CD14-positive monocyte (primary cell): ENCODE measurements around the gene KIDINS220. TPM values are rescaled to one million over a fixed set of nuclear protein-coding genes. Genes with fewer than 3 reads are reported as not detected.

Experiments used
- DNase-seq, 3 donors: peaks; one replicate each; pipeline ENCODE4 v3.0.0-alpha.2; 2011 to 2022
- H2AFZ ChIP-seq: 2 replicates; pipeline ENCODE4 v1.6.0; 2012; ENCODE audit warnings: mild to moderate bottlenecking, low read depth, low read length, inconsistent platforms; ENCODE audit not compliant: insufficient read depth, poor library complexity, severe bottlenecking
- H3K27ac ChIP-seq, 2 donors: 1 replicate in 1 of 2; 2 replicates in 1 of 2; pipeline ENCODE4 v1.5.1; 2012 to 2013; ENCODE audit warnings: low read length in 2 of 2, control low read depth in 1 of 2, inconsistent platforms in 1 of 2, low read depth in 1 of 2, mild to moderate bottlenecking in 1 of 2
- H3K27me3 ChIP-seq, 2 donors: one replicate each; pipeline versions ENCODE4 v1.6.0 to v1.6.1; 2011 to 2013; ENCODE audit warnings: low read length in 2 of 2; ENCODE audit not compliant: control insufficient read depth in 2 of 2, insufficient read depth in 2 of 2
- H3K36me3 ChIP-seq, 2 donors: replicated peaks in 1 of 2; 1 replicate in 1 of 2; 2 replicates in 1 of 2; pipeline versions ENCODE4 v1.5.1 to v1.6.1; 2012 to 2013; ENCODE audit warnings: low read length in 2 of 2, control low read depth in 1 of 2, inconsistent platforms in 1 of 2, mild to moderate bottlenecking in 1 of 2; ENCODE audit not compliant: insufficient read depth in 2 of 2, control insufficient read depth in 1 of 2
- H3K4me1 ChIP-seq, 2 donors: 1 replicate in 1 of 2; 2 replicates in 1 of 2; pipeline versions ENCODE4 v1.5.1 to v1.6.1; 2012 to 2013; ENCODE audit warnings: low read length in 2 of 2, control low read depth in 1 of 2, inconsistent platforms in 1 of 2, mild to moderate bottlenecking in 1 of 2, moderate library complexity in 1 of 2; ENCODE audit not compliant: insufficient read depth in 2 of 2, control insufficient read depth in 1 of 2
- H3K4me2 ChIP-seq: replicated peaks from 2 replicates; pipeline ENCODE3; 2012; ENCODE audit warnings: low read length, moderate library complexity, mild to moderate bottlenecking; ENCODE audit not compliant: poor library complexity, severe bottlenecking; ENCODE audit errors: extremely low read depth
- H3K4me3 ChIP-seq, 3 experiments: fragments of 200-600 bp in 1 of 3; sonication (generic) in 1 of 3; replicated peaks in 1 of 3; 1 replicate in 2 of 3; 2 replicates in 1 of 3; pipeline ENCODE4 v1.5.1; 2011 to 2013; ENCODE audit warnings: low read length in 3 of 3, mild to moderate bottlenecking in 3 of 3, control low read depth in 2 of 3, low read depth in 2 of 3, inconsistent platforms in 1 of 3, moderate library complexity in 1 of 3
- H3K79me2 ChIP-seq: 2 replicates; pipeline ENCODE4 v1.6.0; 2012; ENCODE audit warnings: mild to moderate bottlenecking, control low read depth, inconsistent platforms, low read length, moderate library complexity; ENCODE audit not compliant: insufficient read depth
- H3K9ac ChIP-seq: 2 replicates; pipeline ENCODE4 v1.6.0; 2017; ENCODE audit warnings: low read length, mild to moderate bottlenecking; ENCODE audit not compliant: insufficient read depth, poor library complexity, severe bottlenecking
- H3K9me3 ChIP-seq, 2 donors: replicated peaks in 1 of 2; 1 replicate in 1 of 2; 2 replicates in 1 of 2; pipeline versions ENCODE4 v1.5.1 to v1.6.1; 2012 to 2013; ENCODE audit warnings: low read length in 2 of 2, control low read depth in 1 of 2; ENCODE audit not compliant: control insufficient read depth in 1 of 2, insufficient read depth in 1 of 2
- H4K20me1 ChIP-seq: 2 replicates; pipeline ENCODE4 v1.6.0; 2012; ENCODE audit warnings: mild to moderate bottlenecking, low read length, control low read depth, moderate library complexity; ENCODE audit not compliant: insufficient read depth
- H3K27ac Mint-ChIP-seq, 7 donors: one replicate each; pipeline ENCODE4 v1.8.0; 2020; ENCODE audit warnings: mild to moderate bottlenecking in 7 of 7, mixed read lengths in 7 of 7, moderate library complexity in 6 of 7, inconsistent platforms in 2 of 7
- H3K27me3 Mint-ChIP-seq, 3 donors: one replicate each; pipeline ENCODE4 v1.8.0; 2021 to 2022; ENCODE audit warnings: low read depth in 3 of 3, mild to moderate bottlenecking in 3 of 3, mixed read lengths in 3 of 3, moderate library complexity in 3 of 3, inconsistent platforms in 1 of 3
- H3K36me3 Mint-ChIP-seq, 2 donors: one replicate each; pipeline ENCODE4 v1.8.0; 2020; ENCODE audit warnings: mixed read lengths in 2 of 2, inconsistent platforms in 1 of 2, mild to moderate bottlenecking in 1 of 2
- H3K4me1 Mint-ChIP-seq: one replicate; pipeline ENCODE4 v1.8.0; 2020; ENCODE audit warnings: mild to moderate bottlenecking, mixed read lengths
- H3K4me3 Mint-ChIP-seq, 2 donors: one replicate each; pipeline ENCODE4 v1.8.0; 2020; ENCODE audit warnings: mild to moderate bottlenecking in 2 of 2, mixed read lengths in 2 of 2, moderate library complexity in 1 of 2
- H3K9me3 Mint-ChIP-seq, 7 donors: one replicate each; pipeline ENCODE4 v1.8.0; 2020 to 2022; ENCODE audit warnings: mixed read lengths in 7 of 7, mild to moderate bottlenecking in 6 of 7, moderate library complexity in 6 of 7, inconsistent platforms in 2 of 7
- CTCF ChIP-seq: fragments of 200-600 bp; IDR thresholded peaks from one replicate; pipeline ENCODE4 v1.8.0; 2022; ENCODE audit warnings: antibody characterized with exemption, mild to moderate bottlenecking
- WGBS: methylation state at CpG from one replicate; pipeline ENCODE4 v1.1.5; 2013; ENCODE audit warnings: missing lambda C conversion rate; ENCODE audit not compliant: insufficient coverage; 5-methylcytosine and 5-hydroxymethylcytosine counted together
- intact Hi-C, 2 donors: fragments of 100-400 bp; cut with micrococcal nuclease; formaldehyde crosslinking; loops; one replicate each; pipeline versions ENCODE4 v1.15.0 to v1.15.1; 2023
- polyA plus RNA-seq, 3 donors: library from polyadenylated mRNA; depleted of rRNA in 1 of 3; unstranded in 2 of 3; stranded (reverse) in 1 of 3; fragments of 300-500 nt in 2 of 3; fragments of >200 nt in 1 of 3; fragmentation: Illumina TruSeq in 2 of 3; gene quantifications; 1 replicate in 2 of 3; 2 replicates in 1 of 3; pipeline ENCODE4 v1.2.3, GENCODE V29; 2012 to 2021

Gene KIDINS220
- polyA plus RNA-seq, 3 donors: 12.1 to 26.7 (median 26.3) TPM

- Histone ChIP-seq H3K4me1 (peaks cover 38 to 49% of the 10 kb centered on the region in 2 donors), H3K79me2 (peaks cover 36% of the 10 kb centered on the region), H4K20me1 (peaks cover 29% of the 10 kb centered on the region), H3K36me3 (no peaks in the 10 kb centered on the region), H3K27ac (peak within 1 kb of the TSS; percentile 85 to 89), H3K9ac (peak within 1 kb of the TSS; percentile 89), H3K9me3 (no peaks in the 10 kb centered on the region), H3K4me2 (peak within 1 kb of the TSS; percentile 93), H3K27me3 (peaks cover 11 to 26% of the 10 kb centered on the region in 2 donors), H2AFZ (peak within 1 kb of the TSS; percentile 66), H3K4me3 (peak within 1 kb of the TSS; percentile 93 to 96 (median 95))
- Mint-ChIP-seq H3K27ac (peak within 1 kb of the TSS; percentile 93 to 98 (median 97)), H3K36me3 (peaks cover 12 to 26% of the 10 kb centered on the region in 2 donors), H3K4me3 (peak within 1 kb of the TSS; percentile 98 to 99), H3K4me1 (peaks cover 38% of the 10 kb centered on the region), H3K9me3 (peaks cover 0 to 17% (median 8%) of the 10 kb centered on the region in 7 donors), H3K27me3 (peaks cover 21 to 34% (median 22%) of the 10 kb centered on the region in 3 donors)
- intact Hi-C loops: loop anchor here (5.0 to 10.0 kb wide), 9 partner anchors 100 to 1587 kb away; no protein-coding TSS in a partner anchor
- DNase-seq: peak; percentile 99
- no peak for TF ChIP-seq CTCF
- WGBS: under 1% methylated on average over 61 of the region's 70 CpGs
These were observed 155.4 kb downstream of the KIDINS220 start, which contains the start of gene ID2 for GRCh38 chr2:8681786-8682692. ID2 (plus strand) TSS chr2:8682056; CDS start chr2:8682166, 110 bp downstream.
